ENCODE data around the gene KIRREL2. TPM values are rescaled to one million over a fixed set of nuclear protein-coding genes. Genes with fewer than 3 reads are reported as not detected.

The KIRREL2 gene
- total and polyA plus RNA-seq, 12 donors: 0.12 to 0.35 TPM; not detected in 10

GRCh38 chr19:35853038-35853756 lies 3.5 kb upstream of the KIRREL2 start:
- intact Hi-C loops (cut with DNase I): no loop called here
- 56 to 70% methylated on average over 8 of the region's 8 CpGs for whole genome bisulfite sequencing, 2 donors
- TF ChIP-seq, protein P1, sequence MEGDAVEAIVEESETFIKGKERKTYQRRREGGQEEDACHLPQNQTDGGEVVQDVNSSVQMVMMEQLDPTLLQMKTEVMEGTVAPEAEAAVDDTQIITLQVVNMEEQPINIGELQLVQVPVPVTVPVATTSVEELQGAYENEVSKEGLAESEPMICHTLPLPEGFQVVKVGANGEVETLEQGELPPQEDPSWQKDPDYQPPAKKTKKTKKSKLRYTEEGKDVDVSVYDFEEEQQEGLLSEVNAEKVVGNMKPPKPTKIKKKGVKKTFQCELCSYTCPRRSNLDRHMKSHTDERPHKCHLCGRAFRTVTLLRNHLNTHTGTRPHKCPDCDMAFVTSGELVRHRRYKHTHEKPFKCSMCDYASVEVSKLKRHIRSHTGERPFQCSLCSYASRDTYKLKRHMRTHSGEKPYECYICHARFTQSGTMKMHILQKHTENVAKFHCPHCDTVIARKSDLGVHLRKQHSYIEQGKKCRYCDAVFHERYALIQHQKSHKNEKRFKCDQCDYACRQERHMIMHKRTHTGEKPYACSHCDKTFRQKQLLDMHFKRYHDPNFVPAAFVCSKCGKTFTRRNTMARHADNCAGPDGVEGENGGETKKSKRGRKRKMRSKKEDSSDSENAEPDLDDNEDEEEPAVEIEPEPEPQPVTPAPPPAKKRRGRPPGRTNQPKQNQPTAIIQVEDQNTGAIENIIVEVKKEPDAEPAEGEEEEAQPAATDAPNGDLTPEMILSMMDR (IDR thresholded peaks at IDR 0.05): no peak
- peaks cover 0 to 16% (median 11%) of the 10 kb centered on the region in 9 donors for H3K4me1 ChIP-seq
- no peak overlapping the region for H3K27ac ChIP-seq
- DNase-seq (no peak), ATAC-seq (no peak)
- no peaks in the 10 kb centered on the region for H3K9me3 ChIP-seq
- H3K27me3 ChIP-seq: peaks cover 11 to 98% (median 93%) of the 10 kb centered on the region in 7 donors
- no peak overlapping the region for H3K4me3 ChIP-seq
- H3K36me3 ChIP-seq: no peaks in the 10 kb centered on the region

GRCh38 chr19:35858311-35858710 lies 1.6 kb downstream of the KIRREL2 start:
- TF ChIP-seq, protein P1 (IDR thresholded peaks at IDR 0.05): no peak
- peaks cover 0 to 29% (median 12%) of the 10 kb centered on the region in 9 donors for H3K4me1 ChIP-seq
- ATAC-seq (no peak), DNase-seq (no peak)
- no peaks in the 10 kb centered on the region for H3K9me3 ChIP-seq
- no peaks in the 10 kb centered on the region for H3K36me3 ChIP-seq
- WGBS, 2 donors: 78 to 82% methylated on average over 6 of the region's 6 CpGs
- intact Hi-C loops (cut with DNase I): no loop called here
- no peak overlapping the region for H3K4me3 ChIP-seq
- H3K27me3 ChIP-seq: peaks cover 20 to 99% (median 94%) of the 10 kb centered on the region in 7 donors
- H3K27ac ChIP-seq: no peak overlapping the region

GRCh38 chr19:35859414-35859813 lies 2.7 kb downstream of the KIRREL2 start:
- H3K4me1 ChIP-seq: peaks cover 0 to 29% (median 12%) of the 10 kb centered on the region in 9 donors
- DNase-seq (no peak), ATAC-seq (no peak)
- intact Hi-C loops (cut with DNase I): no loop called here
- H3K9me3 ChIP-seq: no peaks in the 10 kb centered on the region
- H3K36me3 ChIP-seq: no peaks in the 10 kb centered on the region
- H3K4me3 ChIP-seq: no peak overlapping the region
- peaks cover 20 to 97% (median 85%) of the 10 kb centered on the region in 7 donors for H3K27me3 ChIP-seq
- 68 to 78% methylated on average over 4 of the region's 4 CpGs for WGBS, 2 donors
- H3K27ac ChIP-seq: no peak overlapping the region
- TF ChIP-seq, protein P1 (IDR thresholded peaks at IDR 0.05): no peak

- Histone ChIP-seq H3K4me3 (no peak overlapping the region), H3K36me3 (no peaks in the 10 kb centered on the region), H3K27me3 (peaks cover 20 to 93% (median 76%) of the 10 kb centered on the region in 7 donors), H3K27ac (no peak overlapping the region), H3K4me1 (peaks cover 0 to 29% (median 12%) of the 10 kb centered on the region in 9 donors), H3K9me3 (no peaks in the 10 kb centered on the region)
- DNase-seq (no peak), ATAC-seq (peak in 1 of 8 donors; percentile 29)
- 15 to 17% methylated on average over 21 to 24 of the region's 24 CpGs for WGBS, 2 donors
- intact Hi-C loops (cut with DNase I): no loop called here
- TF ChIP-seq, protein P1 (IDR thresholded peaks at IDR 0.05): no peak
These were observed 3.7 kb downstream of the KIRREL2 start for GRCh38 chr19:35860436-35860817.
